H1 (cell line): ENCODE data around the gene NTRK2. TPM values are rescaled to one million over a fixed set of nuclear protein-coding genes. Genes with fewer than 3 reads are reported as not detected.

ENCODE experiments used
- BACH1 ChIP-seq: IDR thresholded peaks from 2 replicates; pipeline ENCODE4 v1.6.1; 2012; ENCODE audit warnings: low read length, improper control_type of control experiment
- EP300 ChIP-seq, 2 experiments: IDR thresholded peaks; 1 replicate in 1 of 2; 2 replicates in 1 of 2; pipeline ENCODE4 v1.6.1; 2011 to 2012; ENCODE audit warnings: low read depth in 2 of 2, low read length in 2 of 2, mild to moderate bottlenecking in 2 of 2, borderline replicate concordance in 1 of 2, inconsistent platforms in 1 of 2, moderate library complexity in 1 of 2
- polyA plus RNA-seq, 7 experiments: library from polyadenylated mRNA; depleted of rRNA in 3 of 7; stranded (reverse) in 5 of 7; unstranded in 2 of 7; fragments of >200 nt in 5 of 7; fragments of 200-250 nt in 2 of 7; gene quantifications; 1 replicate in 5 of 7; 2 replicates in 1 of 7; 4 replicates in 1 of 7; pipeline versions ENCODE4 v1.2.1 to v1.2.3, GENCODE V29; 2011 to 2013; ENCODE audit warnings: missing spikeins in 2 of 7, mixed read lengths in 2 of 7
- total RNA-seq: library from RNA; stranded (reverse); fragmentation: NEBNext Ultra II Directional; extraction: Animal tissue kit (Norgen Biotek cat#: 25700); gene quantifications from 2 replicates; pipeline ENCODE4 v1.2.1, GENCODE V29; 2021

The NTRK2 gene
- total and polyA plus RNA-seq, 2 of the 8 experiments (the other 6 are each of a cell fraction or from before 2014, with no cell fraction given), result 0.03 to 0.04 TPM

DNA sequence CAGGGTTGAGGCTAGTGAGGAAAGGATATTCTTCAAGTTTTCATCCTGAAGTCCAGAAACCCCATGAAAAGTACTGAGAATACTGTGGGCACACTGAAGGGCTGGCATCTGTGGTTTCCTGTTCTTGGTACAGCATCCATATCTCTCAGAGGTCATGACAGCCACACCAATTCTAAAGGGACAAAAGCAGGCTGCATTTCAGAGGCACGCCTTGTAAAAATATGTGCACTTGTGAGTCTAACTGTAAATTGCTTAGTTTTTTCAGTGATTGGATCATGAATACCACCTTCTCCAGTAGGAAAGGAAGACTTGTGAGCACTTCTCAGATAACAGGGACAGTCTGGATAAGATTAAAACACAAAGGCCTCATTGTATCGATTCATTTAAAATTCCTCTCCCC is 230.9 kb downstream of the NTRK2 start (continued):
- no peak for TF ChIP-seq EP300 (IDR thresholded peaks at IDR 0.05; ENCODE audit: borderline replicate concordance in 1 of 2, low read depth in 2 of 2, low read length in 2 of 2)
- no peak for TF ChIP-seq BACH1
- TF ChIP-seq, all 59 proteins: peak for 0
